ENCODE results near the gene SETD5. TPM values are rescaled to one million over a fixed set of nuclear protein-coding genes. Genes with fewer than 3 reads are reported as not detected.

Gene SETD5
- total RNA-seq, 4 donors from 2014 or later: 84.0 to 158 (median 114) TPM

DNA sequence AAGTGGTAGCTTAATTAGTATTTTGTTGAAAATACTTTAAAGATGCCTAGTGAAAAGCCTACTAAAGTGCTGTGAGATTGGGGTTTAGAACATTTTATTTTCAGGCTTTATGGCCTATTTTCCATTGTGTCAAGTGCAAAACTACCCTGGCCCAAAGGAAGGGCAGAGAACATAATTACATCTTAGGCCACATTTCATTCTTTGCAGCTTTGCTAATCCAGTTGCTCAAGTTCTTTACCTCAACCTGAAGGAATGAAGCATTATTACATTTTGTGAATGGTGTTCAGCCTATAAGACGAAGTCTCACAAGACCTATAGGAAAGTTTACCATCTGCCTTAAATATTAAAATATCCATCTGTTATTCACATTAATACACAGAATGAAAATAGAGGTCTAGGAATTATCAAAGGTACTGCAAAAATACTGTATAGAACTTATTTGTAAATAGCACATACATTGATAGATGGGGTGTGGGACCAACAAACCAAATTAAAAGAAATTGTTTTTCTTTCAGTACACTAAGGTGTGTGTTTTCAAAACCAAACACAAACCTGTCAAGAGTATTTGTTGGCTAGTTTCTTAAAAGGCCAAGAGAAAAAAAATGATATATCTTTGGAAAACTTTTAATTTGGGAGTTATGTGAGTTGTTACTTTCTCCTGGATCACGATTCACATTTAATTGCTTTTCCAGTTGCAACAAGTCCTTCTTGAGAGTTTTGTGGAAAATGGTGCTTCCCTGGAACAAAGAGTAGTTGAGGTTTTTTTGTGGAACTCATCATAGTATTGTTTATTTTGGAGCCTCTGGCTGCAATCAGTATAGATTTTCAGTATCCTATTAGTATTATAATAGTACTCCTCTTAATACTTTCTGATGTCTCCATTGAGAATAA is 12.0 kb upstream of the SETD5 start:
- H3K4me1 ChIP-seq: no peaks in the 10 kb centered on the region
- DNase-seq: no peak
- H3K9me3 ChIP-seq: no peaks in the 10 kb centered on the region
- no peaks in the 10 kb centered on the region for H3K27me3 ChIP-seq
- H3K27ac ChIP-seq: no peak overlapping the region
- TF ChIP-seq POLR2A (IDR thresholded peaks at IDR 0.05): no peak
- TF ChIP-seq, protein P1, sequence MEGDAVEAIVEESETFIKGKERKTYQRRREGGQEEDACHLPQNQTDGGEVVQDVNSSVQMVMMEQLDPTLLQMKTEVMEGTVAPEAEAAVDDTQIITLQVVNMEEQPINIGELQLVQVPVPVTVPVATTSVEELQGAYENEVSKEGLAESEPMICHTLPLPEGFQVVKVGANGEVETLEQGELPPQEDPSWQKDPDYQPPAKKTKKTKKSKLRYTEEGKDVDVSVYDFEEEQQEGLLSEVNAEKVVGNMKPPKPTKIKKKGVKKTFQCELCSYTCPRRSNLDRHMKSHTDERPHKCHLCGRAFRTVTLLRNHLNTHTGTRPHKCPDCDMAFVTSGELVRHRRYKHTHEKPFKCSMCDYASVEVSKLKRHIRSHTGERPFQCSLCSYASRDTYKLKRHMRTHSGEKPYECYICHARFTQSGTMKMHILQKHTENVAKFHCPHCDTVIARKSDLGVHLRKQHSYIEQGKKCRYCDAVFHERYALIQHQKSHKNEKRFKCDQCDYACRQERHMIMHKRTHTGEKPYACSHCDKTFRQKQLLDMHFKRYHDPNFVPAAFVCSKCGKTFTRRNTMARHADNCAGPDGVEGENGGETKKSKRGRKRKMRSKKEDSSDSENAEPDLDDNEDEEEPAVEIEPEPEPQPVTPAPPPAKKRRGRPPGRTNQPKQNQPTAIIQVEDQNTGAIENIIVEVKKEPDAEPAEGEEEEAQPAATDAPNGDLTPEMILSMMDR (IDR thresholded peaks at IDR 0.05): no peak
- peaks cover 38 to 67% of the 10 kb centered on the region in 2 donors for H3K36me3 ChIP-seq
- intact Hi-C loops (cut with DNase I): no loop called here
- no peak overlapping the region for H3K4me3 ChIP-seq (replicated peaks in 1 of 3)
- 86 to 92% methylated on average over 2 of the region's 2 CpGs for WGBS, 2 donors

- intact Hi-C loops (cut with DNase I): no loop called here
- H3K27ac ChIP-seq: no peak overlapping the region
- peaks cover 44 to 71% of the 10 kb centered on the region in 2 donors for H3K36me3 ChIP-seq
- DNase-seq: no peak
- no peaks in the 10 kb centered on the region for H3K9me3 ChIP-seq
- no peak overlapping the region for H3K4me3 ChIP-seq (replicated peaks in 1 of 3)
- no peaks in the 10 kb centered on the region for H3K4me1 ChIP-seq
- TF ChIP-seq POLR2A (IDR thresholded peaks at IDR 0.05): no peak
- TF ChIP-seq, protein P1 (IDR thresholded peaks at IDR 0.05): no peak
- H3K27me3 ChIP-seq: no peaks in the 10 kb centered on the region
- 66 to 74% methylated on average over 3 of the region's 3 CpGs for WGBS, 2 donors
Observed at GRCh38 chr3:9386078-9386459, 11.3 kb upstream of the SETD5 start.

- H3K27me3 ChIP-seq: no peaks in the 10 kb centered on the region
- H3K4me3 ChIP-seq (replicated peaks in 1 of 3): no peak overlapping the region
- intact Hi-C loops (cut with DNase I): no loop called here
- peak overlapping the region in 1 of 3 donors; percentile 15 for H3K27ac ChIP-seq
- H3K9me3 ChIP-seq: no peaks in the 10 kb centered on the region
- TF ChIP-seq, protein P1 (IDR thresholded peaks at IDR 0.05): no peak
- no peak for TF ChIP-seq POLR2A (IDR thresholded peaks at IDR 0.05)
- DNase-seq: no peak
- H3K4me1 ChIP-seq: no peaks in the 10 kb centered on the region
- WGBS, 2 donors: 47 to 97% methylated on average over 1 of the region's 1 CpG
- H3K36me3 ChIP-seq: peaks cover 48 to 77% of the 10 kb centered on the region in 2 donors
Observed at GRCh38 chr3:9386501-9387321, 10.7 kb upstream of the SETD5 start.

- intact Hi-C loops (cut with DNase I): no loop called here
- H3K36me3 ChIP-seq: peaks cover 48 to 77% of the 10 kb centered on the region in 2 donors
- TF ChIP-seq, protein P1 (IDR thresholded peaks at IDR 0.05): no peak
- TF ChIP-seq POLR2A (IDR thresholded peaks at IDR 0.05): no peak
- H3K27me3 ChIP-seq: no peaks in the 10 kb centered on the region
- DNase-seq: no peak
- H3K4me1 ChIP-seq: peaks cover 2 to 5% of the 10 kb centered on the region in 2 donors
- no peak overlapping the region for H3K4me3 ChIP-seq (replicated peaks in 1 of 3)
- no peaks in the 10 kb centered on the region for H3K9me3 ChIP-seq
- WGBS, 2 donors: 86 to 87% methylated on average over 2 of the region's 2 CpGs
- H3K27ac ChIP-seq: no peak overlapping the region
Observed at GRCh38 chr3:9387322-9387655, 10.1 kb upstream of the SETD5 start.
